ENCODE results near the gene ADD1.

- TF ChIP-seq CTCF (IDR thresholded peaks at IDR 0.05) (no peak), EZH2 (IDR thresholded peaks at IDR 0.05; ENCODE audit: borderline replicate concordance, insufficient read depth, low read depth, low read length, poor library complexity, severe bottlenecking) (no peak)
Observed at GRCh38 chr4:2898001-2898400, 54.4 kb downstream of the ADD1 start.
